HG02970 (cell line): ENCODE data around the gene IGDCC3.

Experiments
- ATAC-seq: cut with Tn5 transposase; IDR thresholded peaks from one replicate; pipeline ENCODE4 v1.9.1; 2021; ENCODE audit warnings: mild to moderate bottlenecking, moderate library complexity, moderate number of reproducible peaks; ENCODE audit not compliant: unreplicated experiment, low FRiP score

The IGDCC3 gene

GRCh38 chr15:65377976-65378366 is at the start of gene IGDCC3:
IGDCC3 (minus strand) TSS chr15:65378002; CDS start chr15:65377788, 214 bp downstream.
- ATAC-seq: no peak

GRCh38 chr15:65426216-65426853 is 48.5 kb upstream of the IGDCC3 start:
- no peak for ATAC-seq

- no peak for ATAC-seq
Measured at GRCh38 chr15:65424683-65425082, 46.9 kb upstream of the IGDCC3 start.

GRCh38 chr15:65423976-65424679 is 46.3 kb upstream of the IGDCC3 start:
- ATAC-seq: no peak

GRCh38 chr15:65423150-65423975 is 45.6 kb upstream of the IGDCC3 start:
- ATAC-seq: no peak

GRCh38 chr15:65421360-65422215 is 43.8 kb upstream of the IGDCC3 start:
- ATAC-seq: no peak

GRCh38 chr15:65420975-65421359 is 43.2 kb upstream of the IGDCC3 start:
- no peak for ATAC-seq

GRCh38 chr15:65418596-65418995 is 40.8 kb upstream of the IGDCC3 start:
- ATAC-seq: no peak

- ATAC-seq: no peak
Measured at GRCh38 chr15:65416845-65417416, 39.1 kb upstream of the IGDCC3 start.

GRCh38 chr15:65414841-65415621 is 37.2 kb upstream of the IGDCC3 start:
- ATAC-seq: no peak

GRCh38 chr15:65413760-65414144 is 36.0 kb upstream of the IGDCC3 start:
- ATAC-seq: no peak

- ATAC-seq: no peak
Measured at GRCh38 chr15:65413051-65413759, 35.4 kb upstream of the IGDCC3 start.

- ATAC-seq: no peak
Measured at GRCh38 chr15:65412556-65412955, 34.8 kb upstream of the IGDCC3 start.

GRCh38 chr15:65411465-65412071 is 33.8 kb upstream of the IGDCC3 start:
- no peak for ATAC-seq

GRCh38 chr15:65410972-65411371 is 33.2 kb upstream of the IGDCC3 start:
- ATAC-seq: no peak

- ATAC-seq: no peak
Measured at GRCh38 chr15:65410036-65410435, 32.2 kb upstream of the IGDCC3 start.

- ATAC-seq: no peak
Measured at GRCh38 chr15:65409036-65409631, 31.3 kb upstream of the IGDCC3 start.
